Dermis microvascular lymphatic vessel endothelial cell (primary cell): Measurements from ENCODE around the gene FFAR1. TPM values are rescaled to one million over a fixed set of nuclear protein-coding genes. Genes with fewer than 3 reads are reported as not detected.

ENCODE experiments used
- DNase-seq, 2 donors: peaks; one replicate each; pipeline versions ENCODE4 v3.0.0 to v3.0.0-alpha.2; 2010; ENCODE audit warnings: low read depth in 2 of 2
- total RNA-seq: library from RNA; depleted of rRNA; stranded (reverse); fragments of >200 nt; gene quantifications from 2 replicates; pipeline ENCODE4 v1.2.1, GENCODE V29; 2014

Gene FFAR1
- total RNA-seq, 1 donor from 2014 or later = not detected

- no peak for DNase-seq
Measured at GRCh38 chr19:35388277-35389054, 40.8 kb downstream of the FFAR1 start.

GRCh38 chr19:35389192-35389861 lies 41.6 kb downstream of the FFAR1 start:
- no peak for DNase-seq

DNA sequence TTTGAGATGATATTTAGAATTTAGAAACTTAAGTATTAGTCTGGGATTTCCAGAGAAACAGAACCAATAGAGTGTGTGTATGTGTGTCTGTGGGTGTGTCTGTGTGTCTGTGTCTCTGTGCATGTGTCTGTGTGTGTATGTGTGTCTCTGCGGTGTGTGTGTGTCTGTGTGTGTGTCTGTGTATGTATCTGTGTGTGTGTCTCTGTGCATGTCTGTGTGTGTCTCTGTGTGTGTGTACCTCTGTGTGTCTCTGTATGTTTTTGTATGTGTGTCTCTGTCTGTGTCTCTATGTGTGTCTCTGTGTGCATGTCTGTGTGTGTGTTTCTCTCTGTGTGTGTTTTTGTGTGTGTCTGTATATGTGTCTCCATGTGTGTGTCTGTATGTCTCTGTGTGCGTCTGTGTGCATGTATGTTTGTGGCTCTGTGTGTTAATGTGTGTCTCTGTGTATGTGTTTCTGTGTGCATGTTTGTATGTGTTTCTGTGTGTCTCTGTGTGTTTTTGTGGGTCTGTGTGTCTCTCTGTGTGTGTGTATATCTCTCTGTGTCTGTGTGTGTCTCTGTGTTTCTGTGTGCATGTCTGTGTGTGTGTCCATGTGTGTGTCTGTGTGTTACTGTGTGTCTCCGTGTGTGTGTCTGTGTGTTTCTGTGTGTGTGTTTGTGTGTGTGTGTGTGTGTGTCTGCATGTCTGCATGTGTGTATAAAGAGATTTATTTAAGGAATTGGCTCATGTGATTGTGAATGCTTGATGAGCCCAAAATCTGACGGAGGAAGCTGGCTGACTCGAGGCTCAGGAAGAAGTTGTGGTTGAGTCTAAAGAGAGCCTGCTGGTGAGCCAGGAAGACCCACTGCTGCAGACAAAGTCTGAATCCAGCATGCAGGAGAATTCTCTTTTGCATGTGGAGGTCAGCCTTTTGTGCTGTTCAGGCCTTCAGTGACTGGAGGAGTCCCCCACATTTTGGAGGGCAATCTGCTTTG lies 45.3 kb downstream of the FFAR1 start:
- no peak for DNase-seq

DNA sequence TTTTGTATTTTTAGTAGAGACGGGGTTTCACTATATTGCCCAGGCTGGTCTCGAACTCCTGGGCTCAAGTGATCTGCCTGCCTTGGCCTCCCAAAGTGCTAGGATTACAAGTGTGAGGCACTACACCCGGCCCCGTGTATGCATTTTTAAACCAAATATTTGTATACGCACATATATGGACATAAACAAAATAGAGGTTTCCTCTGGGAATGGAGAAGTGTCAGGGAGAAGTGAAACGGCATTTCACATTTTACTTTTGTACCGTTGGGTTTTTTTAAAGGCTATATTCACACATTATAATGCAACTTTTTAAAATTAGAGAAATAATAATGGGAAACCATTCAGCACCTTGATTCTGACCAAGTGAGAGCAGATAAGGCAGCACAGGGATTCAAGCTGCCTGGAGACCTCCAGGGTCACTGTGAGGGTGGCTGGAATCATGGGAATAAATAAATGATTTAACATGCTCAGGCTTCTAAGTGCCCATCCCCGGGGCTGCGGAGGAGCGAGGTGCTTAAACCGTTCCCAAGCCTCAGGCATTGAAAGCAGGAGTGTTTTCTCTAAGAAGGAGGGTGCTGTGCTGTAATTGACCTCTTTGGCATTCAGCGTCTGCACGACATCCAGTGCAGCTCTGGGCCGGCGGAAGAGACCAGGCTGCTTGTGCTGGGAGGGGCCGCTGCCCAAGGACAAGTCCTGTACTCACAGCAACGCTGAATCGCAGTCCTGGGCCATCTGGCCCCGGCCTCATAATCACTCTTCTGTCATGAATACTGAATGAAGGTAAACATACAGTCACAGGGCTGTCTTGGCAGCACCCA lies 47.9 kb downstream of the FFAR1 start:
- DNase-seq = no peak

DNA sequence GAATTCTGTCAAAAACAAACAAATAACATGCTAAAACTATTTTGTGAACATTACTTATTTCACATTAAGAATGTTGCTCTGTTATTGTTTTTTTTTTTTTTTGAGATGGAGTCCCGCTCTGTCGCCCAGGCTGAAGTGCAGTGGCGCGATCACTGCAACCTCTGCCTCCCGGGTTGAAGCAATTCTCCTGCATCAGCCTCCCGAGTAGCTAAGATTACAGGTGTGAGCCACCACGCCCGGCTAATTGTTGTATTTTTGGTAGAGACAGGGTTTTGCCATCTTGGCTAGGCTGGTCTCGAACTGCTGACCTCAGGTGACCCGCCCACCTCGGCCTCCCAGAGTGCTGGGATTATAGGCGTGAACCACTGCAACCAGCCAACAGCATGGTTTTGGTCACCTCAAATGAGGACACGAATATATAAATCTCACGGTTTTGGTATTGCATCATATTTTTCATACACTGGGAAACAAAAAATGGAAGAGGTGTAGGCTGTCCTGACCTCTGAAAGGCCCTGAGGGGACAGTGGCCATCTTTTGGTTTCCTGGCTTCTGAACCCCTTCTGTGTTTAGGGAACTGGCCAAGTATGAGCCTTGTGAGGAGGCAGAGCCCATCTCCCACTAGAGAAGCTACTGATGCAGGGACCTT lies 48.7 kb downstream of the FFAR1 start:
- DNase-seq = no peak

DNA sequence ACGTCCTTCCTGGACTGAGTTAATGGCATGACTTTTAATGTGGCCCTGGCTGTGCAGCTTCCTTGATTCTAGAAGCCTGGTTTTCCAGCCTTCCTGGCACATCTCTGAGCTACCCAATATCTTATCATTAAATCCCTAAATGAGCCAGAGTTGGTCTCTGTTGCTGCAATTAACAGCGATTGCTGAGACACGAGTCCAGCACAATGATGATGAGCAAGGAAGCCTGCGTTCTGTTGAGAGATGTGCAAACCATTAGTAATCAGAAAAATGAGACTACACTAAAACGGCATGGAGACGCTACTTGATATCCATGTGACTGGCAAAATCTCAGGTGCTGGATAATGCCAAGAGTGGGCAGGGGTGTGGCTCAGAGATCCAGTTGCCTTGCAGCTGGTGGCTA lies 49.4 kb downstream of the FFAR1 start:
- no peak for DNase-seq

Other genes with a start within 250 kb of the FFAR1 start
- gene FXYD3, start 232.1 kb upstream of the FFAR1 start, total RNA-seq = not detected in 2 replicates
- not detected in 2 replicates for gene LGI4, start 212.8 kb upstream of the FFAR1 start, total RNA-seq
- not detected in 2 replicates for gene FXYD1, start 209.1 kb upstream of the FFAR1 start, total RNA-seq
- not detected in 2 replicates for gene FXYD7, start 204.6 kb upstream of the FFAR1 start, total RNA-seq
- gene FXYD5, start 193.2 kb upstream of the FFAR1 start, total RNA-seq = 17.1 and 22.4 TPM in 2 replicates
- not detected in 2 replicates for gene FAM187B, start 119.2 kb upstream of the FFAR1 start, total RNA-seq
- gene LSR, start 98.9 kb upstream of the FFAR1 start, total RNA-seq = 0.25 and 0.26 TPM in 2 replicates
- gene USF2, start 78.9 kb upstream of the FFAR1 start, total RNA-seq = 32.6 and 51.1 TPM in 2 replicates
- gene HAMP, start 65.4 kb upstream of the FFAR1 start, total RNA-seq = under 0.01 and 0.26 TPM in 2 replicates
- 0.63 TPM in 1 of 2 replicates, not detected in the other for gene MAG, start 55.7 kb upstream of the FFAR1 start, total RNA-seq
- gene CD22, start 18.7 kb upstream of the FFAR1 start, total RNA-seq = 0.13 and 0.38 TPM in 2 replicates
- not detected in 2 replicates for gene FFAR3, start 10.6 kb downstream of the FFAR1 start, total RNA-seq
- not detected in 2 replicates for gene GPR42, start 23.2 kb downstream of the FFAR1 start, total RNA-seq
- gene FFAR2, start 100.4 kb downstream of the FFAR1 start, total RNA-seq = not detected in 2 replicates
- gene KRTDAP, start 142.6 kb downstream of the FFAR1 start, total RNA-seq = not detected in 2 replicates
- not detected in 2 replicates for gene DMKN, start 165.7 kb downstream of the FFAR1 start, total RNA-seq
- not detected in 2 replicates for gene SBSN, start 180.4 kb downstream of the FFAR1 start, total RNA-seq
- gene GAPDHS, start 185.6 kb downstream of the FFAR1 start, total RNA-seq = not detected in 2 replicates
- 52.1 and 70.3 TPM in 2 replicates for gene TMEM147, start 197.7 kb downstream of the FFAR1 start, total RNA-seq
- gene ATP4A, start 215.8 kb downstream of the FFAR1 start, total RNA-seq = not detected in 2 replicates
- gene PMIS2, start 238.3 kb downstream of the FFAR1 start, total RNA-seq = not detected in 2 replicates